IMR-90 (cell line): ENCODE results near the gene PDCD1LG2. TPM values are rescaled to one million over a fixed set of nuclear protein-coding genes. Genes with fewer than 3 reads are reported as not detected.

Experiments
- ATAC-seq: fragments of 200-7000 bp; cut with Tn5 transposase; 2 replicates; pipeline ENCODE4 v1.9.1; 2020; ENCODE audit warnings: low read depth, mild to moderate bottlenecking, moderate library complexity
- BruUV-seq: library from RNA; stranded (reverse); fragments of 400-500 nt; replicated peaks from 2 replicates; lab custom pipeline; 2021; lab: Mats Ljungman, UMichigan
- CTCF ChIA-PET: fragments of 300-600 bp; formaldehyde crosslinking; extraction: SDS; loops from one replicate; lab custom pipeline; 2021; ENCODE audit warnings: antibody characterized with exemption; lab: Yijun Ruan, JAX
- POLR2A ChIA-PET: fragments of 300-600 bp; sonication (Branson Sonifier 250); formaldehyde crosslinking; loops from one replicate; lab custom pipeline; 2022; ENCODE audit warnings: antibody characterized with exemption; ENCODE audit not compliant: unreplicated experiment; lab: Charles Lee
- DNase-seq: peaks from one replicate; pipeline ENCODE4 v3.0.0; 2013
- H2AFZ ChIP-seq: replicated peaks from 2 replicates; pipeline ENCODE3; 2013; ENCODE audit warnings: low read length, mild to moderate bottlenecking; ENCODE audit not compliant: poor library complexity
- H2AK5ac ChIP-seq: 2 replicates; pipeline ENCODE4 v1.6.1; 2013; ENCODE audit warnings: low read depth, low read length, inconsistent platforms
- H2AK9ac ChIP-seq: replicated peaks from 2 replicates; pipeline ENCODE3; 2013; ENCODE audit warnings: mild to moderate bottlenecking, low read depth, low read length, moderate library complexity; ENCODE audit not compliant: poor library complexity
- H2BK120ac ChIP-seq: 2 replicates; pipeline ENCODE4 v1.6.1; 2013; ENCODE audit warnings: low read depth, low read length, inconsistent platforms
- H2BK15ac ChIP-seq: 3 replicates; pipeline ENCODE4 v1.6.1; 2013; ENCODE audit warnings: low read depth, low read length, inconsistent platforms
- H2BK20ac ChIP-seq: 2 replicates; pipeline ENCODE4 v1.6.1; 2013; ENCODE audit warnings: low read depth, mild to moderate bottlenecking, inconsistent platforms, low read length, moderate library complexity
- H2BK5ac ChIP-seq: 2 replicates; pipeline ENCODE4 v1.6.1; 2013; ENCODE audit warnings: mild to moderate bottlenecking, low read depth, low read length, inconsistent platforms; ENCODE audit not compliant: poor library complexity, severe bottlenecking
- H3K14ac ChIP-seq: replicated peaks from 2 replicates; pipeline ENCODE4 v1.6.1; 2013; ENCODE audit warnings: low read depth, low read length, inconsistent platforms
- H3K18ac ChIP-seq: 2 replicates; pipeline ENCODE4 v1.6.1; 2013; ENCODE audit warnings: low read depth, low read length, control low read depth
- H3K23ac ChIP-seq: 2 replicates; pipeline ENCODE4 v1.6.1; 2013; ENCODE audit warnings: low read depth, low read length, inconsistent platforms
- H3K27ac ChIP-seq: 2 replicates; pipeline ENCODE4 v1.5.1; 2013; ENCODE audit warnings: mild to moderate bottlenecking, control low read depth, low read length; ENCODE audit not compliant: insufficient read depth
- H3K27me3 ChIP-seq: 2 replicates; pipeline ENCODE4 v1.6.1; 2013; ENCODE audit warnings: low read length; ENCODE audit not compliant: control insufficient read depth, insufficient read depth
- H3K36me3 ChIP-seq: 2 replicates; pipeline ENCODE4 v1.6.1; 2013; ENCODE audit warnings: low read length, mixed read lengths; ENCODE audit not compliant: control insufficient read depth, insufficient read depth
- H3K4ac ChIP-seq: 2 replicates; pipeline ENCODE4 v1.6.1; 2013; ENCODE audit warnings: low read depth, low read length, inconsistent platforms
- H3K4me1 ChIP-seq: 2 replicates; pipeline ENCODE4 v1.6.1; 2013; ENCODE audit warnings: low read length, mixed read lengths; ENCODE audit not compliant: control insufficient read depth, insufficient read depth
- H3K4me2 ChIP-seq: 2 replicates; pipeline ENCODE4 v1.6.1; 2013; ENCODE audit warnings: low read depth, mild to moderate bottlenecking, control low read depth, low read length, moderate library complexity
- H3K4me3 ChIP-seq: 2 replicates; pipeline ENCODE4 v1.5.1; 2013; ENCODE audit warnings: low read depth, mild to moderate bottlenecking, control low read depth, low read length, moderate library complexity; ENCODE audit not compliant: insufficient read depth
- H3K56ac ChIP-seq: 2 replicates; pipeline ENCODE4 v1.6.1; 2013; ENCODE audit warnings: low read length, inconsistent platforms; ENCODE audit not compliant: insufficient read depth; ENCODE audit errors: extremely low read depth
- H3K79me1 ChIP-seq, 2 experiments: 2 replicates each; pipeline ENCODE4 v1.6.1; 2013; ENCODE audit warnings: low read length in 2 of 2, inconsistent platforms in 1 of 2, low read depth in 1 of 2
- H3K9ac ChIP-seq: 2 replicates; pipeline ENCODE4 v1.6.1; 2013; ENCODE audit warnings: low read depth, low read length, control low read depth
- H3K9me1 ChIP-seq: 2 replicates; pipeline ENCODE4 v1.6.1; 2013; ENCODE audit warnings: low read length, inconsistent platforms; ENCODE audit not compliant: insufficient read depth
- H3K9me3 ChIP-seq: 2 replicates; pipeline ENCODE4 v1.6.1; 2013; ENCODE audit warnings: low read length; ENCODE audit not compliant: control insufficient read depth, insufficient read depth
- H4K20me1 ChIP-seq: 2 replicates; pipeline ENCODE4 v1.6.1; 2013; ENCODE audit warnings: low read length, inconsistent platforms; ENCODE audit not compliant: insufficient read depth
- H4K5ac ChIP-seq: 2 replicates; pipeline ENCODE4 v1.6.1; 2013; ENCODE audit warnings: mild to moderate bottlenecking, low read depth, low read length, control low read depth
- H4K8ac ChIP-seq, 2 experiments: 2 replicates each; pipeline ENCODE4 v1.6.1; 2013; ENCODE audit warnings: low read depth in 2 of 2, low read length in 2 of 2, control low read depth in 1 of 2, inconsistent platforms in 1 of 2
- H4K91ac ChIP-seq: 2 replicates; pipeline ENCODE4 v1.6.1; 2013; ENCODE audit warnings: low read depth, low read length, inconsistent platforms; ENCODE audit not compliant: insufficient read depth
- CEBPB ChIP-seq: IDR thresholded peaks from 2 replicates; pipeline ENCODE4 v1.6.1; 2012; ENCODE audit warnings: low read depth, low read length, improper control_type of control experiment
- CHD1 ChIP-seq: IDR thresholded peaks from 2 replicates; pipeline ENCODE4 v1.6.1; 2012; ENCODE audit warnings: low read depth, low read length, improper control_type of control experiment
- MAFK ChIP-seq: IDR thresholded peaks from 2 replicates; pipeline ENCODE4 v1.6.1; 2012; ENCODE audit warnings: low read depth, low read length, improper control_type of control experiment
- MAZ ChIP-seq: IDR thresholded peaks from 2 replicates; pipeline ENCODE4 v1.6.1; 2012; ENCODE audit warnings: low read depth, mild to moderate bottlenecking, low read length, improper control_type of control experiment, moderate library complexity, borderline replicate concordance
- MXI1 ChIP-seq: IDR thresholded peaks from 2 replicates; pipeline ENCODE4 v1.6.1; 2012; ENCODE audit warnings: low read depth, mild to moderate bottlenecking, low read length, moderate library complexity, borderline replicate concordance
- NFE2L2 ChIP-seq: fragments of 150-350 bp; IDR thresholded peaks from 2 replicates; pipeline ENCODE4 v1.6.1; 2016; ENCODE audit warnings: low read depth, mild to moderate bottlenecking, low read length
- POLR2A ChIP-seq: IDR thresholded peaks from 2 replicates; pipeline ENCODE4 v1.6.1; 2012; ENCODE audit warnings: mild to moderate bottlenecking, low read depth, low read length
- RCOR1 ChIP-seq: IDR thresholded peaks from 2 replicates; pipeline ENCODE4 v1.6.1; 2012; ENCODE audit warnings: mild to moderate bottlenecking, low read length, improper control_type of control experiment; ENCODE audit not compliant: insufficient replicate concordance
- RFX5 ChIP-seq: IDR thresholded peaks from 2 replicates; pipeline ENCODE4 v1.8.0; 2012; ENCODE audit warnings: low read depth, mild to moderate bottlenecking, low read length, moderate library complexity
- SMC3 ChIP-seq: fragments of 150-350 bp; IDR thresholded peaks from 2 replicates; pipeline ENCODE4 v1.6.1; 2016; ENCODE audit warnings: low read depth, mild to moderate bottlenecking, antibody characterized with exemption, low read length, moderate library complexity
- WGBS, 2 experiments: methylation state at CpG; one replicate each; pipeline versions ENCODE4 v1.1.5 to v1.1.7; 2013; ENCODE audit warnings: missing lambda C conversion rate in 2 of 2; ENCODE audit not compliant: insufficient read length in 1 of 2; ENCODE audit errors: extremely low coverage in 2 of 2; 5-methylcytosine and 5-hydroxymethylcytosine counted together
- dilution Hi-C: fragments of 300-500 bp; cut with HindIII; formaldehyde crosslinking; loops from one replicate; pipeline ENCODE4 v1.14.3; 2018; ENCODE audit warnings: low sequenced_read_pairs; ENCODE audit not compliant: unreplicated experiment
- in situ Hi-C: fragments of 300-500 bp; cut with MboI; formaldehyde crosslinking; loops from 3 replicates; pipeline ENCODE4 v1.14.3; 2019; ENCODE audit warnings: low sequenced_read_pairs, inconsistent platforms, mixed read lengths
- intact Hi-C: fragments of 100-400 bp; cut with micrococcal nuclease; formaldehyde crosslinking; loops from 2 replicates; pipeline ENCODE4 v1.10.0; 2022
- polyA plus RNA-seq, 3 experiments: library from polyadenylated mRNA; depleted of rRNA; stranded (reverse); fragments of >200 nt; gene quantifications; 2 replicates each; pipeline ENCODE4 v1.2.3, GENCODE V29; 2012; ENCODE audit warnings: low replicate concordance in 1 of 3
- total RNA-seq: library from RNA; depleted of rRNA; stranded (reverse); fragments of >200 nt; gene quantifications from 2 replicates; pipeline ENCODE4 v1.2.3, GENCODE V29; 2012
- TF ChIP-seq, protein P1 (sequence below): fragments of 150-350 bp; IDR thresholded peaks from 2 replicates; pipeline ENCODE4 v1.6.1; 2017; ENCODE audit warnings: mild to moderate bottlenecking, antibody characterized with exemption, low read length, low read depth
- TF ChIP-seq, protein P2 (sequence below): fragments of 150-350 bp; IDR thresholded peaks from 2 replicates; pipeline ENCODE4 v1.6.1; 2016; ENCODE audit warnings: low read depth, mild to moderate bottlenecking, low read length, moderate library complexity, borderline replicate concordance
- TF ChIP-seq, protein P3 (sequence below): conservative IDR thresholded peaks from 2 replicates; pipeline ENCODE4 v1.5.1; 2012; ENCODE audit warnings: mild to moderate bottlenecking, low read depth, low read length, improper control_type of control experiment

PDCD1LG2 gene
- total and polyA plus RNA-seq, 2 of the 4 experiments (the other 2 are of a cell fraction), result 17.5 to 33.3 TPM

DNA sequence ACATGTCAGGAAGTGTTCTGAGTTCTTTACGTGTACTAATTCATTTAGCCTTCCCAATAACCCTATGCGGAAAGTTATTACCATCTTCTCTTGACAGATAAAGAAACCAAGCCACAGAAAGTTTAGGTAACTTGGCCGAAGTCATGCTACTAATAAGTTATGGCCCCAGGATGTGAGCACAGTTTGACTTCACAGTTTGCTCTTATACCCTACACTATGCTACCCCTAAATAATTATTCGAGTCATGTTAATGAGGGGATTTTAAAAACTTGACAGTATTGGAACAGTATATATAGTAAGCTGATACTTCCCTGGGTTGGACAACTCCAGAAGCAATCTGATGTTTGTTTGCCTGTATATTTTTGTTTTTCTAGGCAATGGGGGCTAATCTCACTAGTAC, 29.4 kb upstream of the PDCD1LG2 start:
- Histone ChIP-seq H3K18ac (no peak overlapping the region), H3K36me3 (no peaks in the 10 kb centered on the region), H2BK5ac (no peak overlapping the region), H3K9me3 (no peaks in the 10 kb centered on the region), H4K5ac (no peak overlapping the region), H2AK9ac (no peak overlapping the region), H3K4me1 (no peaks in the 10 kb centered on the region), H2BK15ac (no peak overlapping the region), H3K9me1 (no peaks in the 10 kb centered on the region; the same call in 1 of the 2 replicates), H3K4me3 (no peak overlapping the region), H2BK120ac (no peak overlapping the region), H2BK20ac (no peak overlapping the region), H3K4ac (no peak overlapping the region), H3K56ac (no peak overlapping the region), H3K9ac (no peak overlapping the region), H3K79me1 (no peaks in the 10 kb centered on the region), H3K23ac (no peak overlapping the region), H4K20me1 (no peaks in the 10 kb centered on the region), H2AFZ (no peak overlapping the region), H3K27ac (no peak overlapping the region), H3K27me3 (no peaks in the 10 kb centered on the region), H3K4me2 (no peak overlapping the region), H2AK5ac (no peak overlapping the region), H4K91ac (no peak overlapping the region), H4K8ac (no peak overlapping the region), H3K14ac (no peak overlapping the region)
- dilution Hi-C loops (no loop called here), in situ Hi-C loops (no loop called here), intact Hi-C loops (no loop called here)
- CTCF ChIA-PET, result interaction anchor here (0.9 to 1.1 kb wide), 2 partner anchors 109 to 352 kb away, joined by 3 read pairs; partner anchors contain the start of gene ERMP1
- WGBS, 2 experiments, result no CpG with 5 or more reads among the region's 4 CpGs
- no peak for ATAC-seq
- BruUV-seq, result no TSS peak
- TF ChIP-seq, protein P1, sequence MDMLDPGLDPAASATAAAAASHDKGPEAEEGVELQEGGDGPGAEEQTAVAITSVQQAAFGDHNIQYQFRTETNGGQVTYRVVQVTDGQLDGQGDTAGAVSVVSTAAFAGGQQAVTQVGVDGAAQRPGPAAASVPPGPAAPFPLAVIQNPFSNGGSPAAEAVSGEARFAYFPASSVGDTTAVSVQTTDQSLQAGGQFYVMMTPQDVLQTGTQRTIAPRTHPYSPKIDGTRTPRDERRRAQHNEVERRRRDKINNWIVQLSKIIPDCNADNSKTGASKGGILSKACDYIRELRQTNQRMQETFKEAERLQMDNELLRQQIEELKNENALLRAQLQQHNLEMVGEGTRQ, result no peak
- TF ChIP-seq MAFK (no peak), RCOR1 (no peak), POLR2A (no peak), CHD1 (no peak), NFE2L2 (no peak), MAZ (no peak), CEBPB (no peak), MXI1 (no peak), RFX5 (no peak), SMC3 (no peak)
- TF ChIP-seq, protein P2, sequence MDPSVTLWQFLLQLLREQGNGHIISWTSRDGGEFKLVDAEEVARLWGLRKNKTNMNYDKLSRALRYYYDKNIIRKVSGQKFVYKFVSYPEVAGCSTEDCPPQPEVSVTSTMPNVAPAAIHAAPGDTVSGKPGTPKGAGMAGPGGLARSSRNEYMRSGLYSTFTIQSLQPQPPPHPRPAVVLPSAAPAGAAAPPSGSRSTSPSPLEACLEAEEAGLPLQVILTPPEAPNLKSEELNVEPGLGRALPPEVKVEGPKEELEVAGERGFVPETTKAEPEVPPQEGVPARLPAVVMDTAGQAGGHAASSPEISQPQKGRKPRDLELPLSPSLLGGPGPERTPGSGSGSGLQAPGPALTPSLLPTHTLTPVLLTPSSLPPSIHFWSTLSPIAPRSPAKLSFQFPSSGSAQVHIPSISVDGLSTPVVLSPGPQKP, result no peak
- TF ChIP-seq, protein P3, sequence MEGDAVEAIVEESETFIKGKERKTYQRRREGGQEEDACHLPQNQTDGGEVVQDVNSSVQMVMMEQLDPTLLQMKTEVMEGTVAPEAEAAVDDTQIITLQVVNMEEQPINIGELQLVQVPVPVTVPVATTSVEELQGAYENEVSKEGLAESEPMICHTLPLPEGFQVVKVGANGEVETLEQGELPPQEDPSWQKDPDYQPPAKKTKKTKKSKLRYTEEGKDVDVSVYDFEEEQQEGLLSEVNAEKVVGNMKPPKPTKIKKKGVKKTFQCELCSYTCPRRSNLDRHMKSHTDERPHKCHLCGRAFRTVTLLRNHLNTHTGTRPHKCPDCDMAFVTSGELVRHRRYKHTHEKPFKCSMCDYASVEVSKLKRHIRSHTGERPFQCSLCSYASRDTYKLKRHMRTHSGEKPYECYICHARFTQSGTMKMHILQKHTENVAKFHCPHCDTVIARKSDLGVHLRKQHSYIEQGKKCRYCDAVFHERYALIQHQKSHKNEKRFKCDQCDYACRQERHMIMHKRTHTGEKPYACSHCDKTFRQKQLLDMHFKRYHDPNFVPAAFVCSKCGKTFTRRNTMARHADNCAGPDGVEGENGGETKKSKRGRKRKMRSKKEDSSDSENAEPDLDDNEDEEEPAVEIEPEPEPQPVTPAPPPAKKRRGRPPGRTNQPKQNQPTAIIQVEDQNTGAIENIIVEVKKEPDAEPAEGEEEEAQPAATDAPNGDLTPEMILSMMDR, result no peak
- no peak for DNase-seq
- POLR2A ChIA-PET, result no interaction called here
